HepG2 (cell line): Measurements from ENCODE around the gene TRAPPC12. TPM values are rescaled to one million over a fixed set of nuclear protein-coding genes. Genes with fewer than 3 reads are reported as not detected.
A peak's percentile ranks its signal among the peaks of the same experiment; 100 is the strongest.

ENCODE experiments used
- E2F2 ChIP-seq: sonication (generic); formaldehyde crosslinking; IDR thresholded peaks from 2 replicates; pipeline ENCODE4 v1.4.0; 2020; ENCODE audit warnings: missing genetic modification reagents, borderline replicate concordance
- HBP1 ChIP-seq: IDR thresholded peaks from 2 replicates; pipeline ENCODE4 v1.6.1; 2016; ENCODE audit warnings: low read depth, control low read depth
- HNF1B ChIP-seq: sonication (generic); formaldehyde crosslinking; IDR thresholded peaks from 2 replicates; pipeline ENCODE4 v1.5.1; 2020; ENCODE audit warnings: mild to moderate bottlenecking, moderate library complexity, missing genetic modification reagents
- HNF4G ChIP-seq, 2 experiments: sonication (generic) in 1 of 2; formaldehyde crosslinking in 1 of 2; IDR thresholded peaks; 2 replicates each; pipeline versions ENCODE4 v1.4.0 to v1.6.1; 2011 to 2020; ENCODE audit warnings: borderline replicate concordance in 2 of 2, low read depth in 2 of 2, mild to moderate bottlenecking in 2 of 2, low read length in 1 of 2, missing genetic modification reagents in 1 of 2, moderate library complexity in 1 of 2
- HOXA3 ChIP-seq: sonication (generic); formaldehyde crosslinking; IDR thresholded peaks from 2 replicates; pipeline ENCODE4 v1.5.0; 2020; ENCODE audit warnings: missing genetic modification reagents
- ISL2 ChIP-seq: sonication (generic); formaldehyde crosslinking; IDR thresholded peaks from 2 replicates; pipeline ENCODE4 v1.5.0; 2020; ENCODE audit warnings: missing genetic modification reagents
- KDM5A ChIP-seq: fragments of 200-600 bp; sonication (generic); IDR thresholded peaks from 2 replicates; pipeline ENCODE4 v1.7.0; 2018; ENCODE audit warnings: antibody characterized with exemption, mild to moderate bottlenecking, low read length, borderline replicate concordance
- TARDBP ChIP-seq: sonication (generic); formaldehyde crosslinking; IDR thresholded peaks from 2 replicates; pipeline ENCODE4 v1.8.0; 2022; ENCODE audit warnings: mild to moderate bottlenecking, missing genetic modification reagents
- TMF1 ChIP-seq: sonication (generic); formaldehyde crosslinking; IDR thresholded peaks from 2 replicates; pipeline ENCODE4 v1.8.1; 2022; ENCODE audit warnings: low read depth, missing genetic modification reagents
- WIZ ChIP-seq: sonication (generic); formaldehyde crosslinking; IDR thresholded peaks from 2 replicates; pipeline ENCODE4 v1.5.1; 2020; ENCODE audit warnings: mild to moderate bottlenecking, missing genetic modification reagents
- ZNF253 ChIP-seq: sonication (generic); formaldehyde crosslinking; IDR thresholded peaks from 2 replicates; pipeline ENCODE4 v1.8.0; 2022; ENCODE audit warnings: mild to moderate bottlenecking, missing genetic modification reagents, borderline replicate concordance
- ZNF331 ChIP-seq: sonication (generic); formaldehyde crosslinking; IDR thresholded peaks from 2 replicates; pipeline ENCODE4 v1.4.0; 2020; ENCODE audit warnings: missing genetic modification reagents
- ZNF558 ChIP-seq: sonication (generic); formaldehyde crosslinking; IDR thresholded peaks from 2 replicates; pipeline ENCODE4 v1.9.0; 2022; ENCODE audit warnings: mild to moderate bottlenecking, missing genetic modification reagents, borderline replicate concordance
- ZNF644 ChIP-seq: IDR thresholded peaks from 2 replicates; pipeline ENCODE4 v1.6.1; 2016; ENCODE audit warnings: low read depth
- ZNF782 ChIP-seq: sonication (generic); formaldehyde crosslinking; IDR thresholded peaks from 2 replicates; pipeline ENCODE4 v1.4.0; 2020; ENCODE audit warnings: missing genetic modification reagents, mild to moderate bottlenecking, borderline replicate concordance
- ZNF883 ChIP-seq: sonication (generic); formaldehyde crosslinking; IDR thresholded peaks from 2 replicates; pipeline ENCODE4 v1.5.1; 2020; ENCODE audit warnings: mild to moderate bottlenecking, missing genetic modification reagents; ENCODE audit errors: not compliant biosample characterization
- polyA plus RNA-seq, 8 experiments: library from polyadenylated mRNA; depleted of rRNA in 3 of 8; stranded (reverse) in 7 of 8; unstranded in 1 of 8; fragments of >200 nt; fragmentation: Illumina TruSeq in 4 of 8; extraction: Trizol in 4 of 8; gene quantifications; 2 replicates each; pipeline versions ENCODE4 v1.2.1 to v1.2.3, GENCODE V29; 2011 to 2016; ENCODE audit warnings: low read depth in 4 of 8, missing spikeins in 1 of 8, mixed read lengths in 1 of 8; ENCODE audit not compliant: insufficient read depth in 1 of 8
- total RNA-seq, 5 experiments: library from RNA; depleted of rRNA; stranded (reverse); fragments of >200 nt; fragmentation: Illumina TruSeq; extraction: Trizol; gene quantifications; 2 replicates each; pipeline ENCODE4 v1.2.3, GENCODE V29; 2016; ENCODE audit warnings: low read depth in 1 of 5
- TF ChIP-seq, protein P1 (sequence below): sonication (generic); formaldehyde crosslinking; IDR thresholded peaks from 2 replicates; pipeline ENCODE4 v1.9.0; 2021; ENCODE audit warnings: missing genetic modification reagents, mild to moderate bottlenecking, borderline replicate concordance
- TF ChIP-seq, protein P2 (sequence below): sonication (generic); formaldehyde crosslinking; IDR thresholded peaks from 2 replicates; pipeline ENCODE4 v1.5.0; 2020; ENCODE audit warnings: missing genetic modification reagents, mild to moderate bottlenecking, borderline replicate concordance

The TRAPPC12 gene
- total and polyA plus RNA-seq, 2 of the 13 experiments (the other 11 are each of a cell fraction or from before 2014, with no cell fraction given): 46.4 to 97.7 TPM

DNA sequence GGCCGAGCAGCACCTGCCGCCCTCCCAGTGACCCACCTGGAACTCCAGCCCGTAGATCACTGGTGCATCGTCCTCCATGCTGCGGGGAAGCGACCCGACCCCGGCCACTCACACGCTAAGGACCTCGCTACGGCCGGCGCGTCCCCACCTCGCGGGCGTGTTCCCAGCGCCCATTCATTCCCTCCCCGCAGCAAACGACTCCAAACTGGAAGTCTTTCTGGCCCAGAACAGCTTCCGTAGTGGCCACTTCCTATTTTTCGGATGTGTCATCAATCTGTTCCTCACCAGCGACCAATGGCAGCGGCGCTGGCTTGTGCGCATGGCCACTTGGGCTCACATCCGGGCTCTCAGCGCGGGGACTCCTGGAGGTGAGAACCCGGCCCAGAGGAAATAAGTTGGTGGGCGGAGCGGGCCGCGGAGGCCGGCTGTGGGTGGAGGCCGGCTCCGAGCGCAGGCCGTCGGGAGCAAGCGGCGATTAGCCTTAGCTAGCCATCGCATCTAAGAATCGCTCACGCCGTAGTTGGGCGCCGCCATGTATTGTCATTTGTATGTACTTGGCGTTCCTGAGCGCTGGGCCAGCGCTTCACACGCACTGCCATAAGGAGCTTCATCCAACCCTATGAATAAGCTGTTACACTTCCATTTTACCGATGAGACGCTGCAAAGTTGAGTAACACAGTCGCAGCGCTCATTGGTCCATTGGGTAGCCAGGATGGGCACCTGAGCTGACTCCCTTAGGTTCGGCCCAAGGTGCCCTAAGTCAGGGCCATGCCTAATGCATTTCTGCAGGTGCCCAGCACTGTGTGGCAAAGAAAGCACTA is 1.7 kb upstream of the TRAPPC12 start, which contains the start of gene EIPR1 (continued):
- TF ChIP-seq, protein P1, sequence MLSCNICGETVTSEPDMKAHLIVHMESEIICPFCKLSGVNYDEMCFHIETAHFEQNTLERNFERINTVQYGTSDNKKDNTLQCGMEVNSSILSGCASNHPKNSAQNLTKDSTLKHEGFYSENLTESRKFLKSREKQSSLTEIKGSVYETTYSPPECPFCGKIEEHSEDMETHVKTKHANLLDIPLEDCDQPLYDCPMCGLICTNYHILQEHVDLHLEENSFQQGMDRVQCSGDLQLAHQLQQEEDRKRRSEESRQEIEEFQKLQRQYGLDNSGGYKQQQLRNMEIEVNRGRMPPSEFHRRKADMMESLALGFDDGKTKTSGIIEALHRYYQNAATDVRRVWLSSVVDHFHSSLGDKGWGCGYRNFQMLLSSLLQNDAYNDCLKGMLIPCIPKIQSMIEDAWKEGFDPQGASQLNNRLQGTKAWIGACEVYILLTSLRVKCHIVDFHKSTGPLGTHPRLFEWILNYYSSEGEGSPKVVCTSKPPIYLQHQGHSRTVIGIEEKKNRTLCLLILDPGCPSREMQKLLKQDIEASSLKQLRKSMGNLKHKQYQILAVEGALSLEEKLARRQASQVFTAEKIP (CRISPR knock-in tag): no peak
- TF ChIP-seq E2F2 (CRISPR knock-in tag) (no peak), ZNF331 (CRISPR knock-in tag) (peak; percentile 91), WIZ (CRISPR knock-in tag) (no peak; the same call in 1 of the 2 replicates), TMF1 (CRISPR knock-in tag) (peak; percentile 76), HBP1 (CRISPR knock-in tag) (peak; percentile 100), HNF1B (peak; percentile 86; the same call in 1 of the 2 replicates), HNF4G (IDR thresholded peaks at IDR 0.05; ENCODE audit: borderline replicate concordance, low read depth, low read length) (no peak), HNF4G (CRISPR knock-in tag; IDR thresholded peaks at IDR 0.05; ENCODE audit: borderline replicate concordance, low read depth) (peak; percentile 79), ZNF558 (CRISPR knock-in tag) (peak; percentile 53; the same call in 1 of the 2 replicates), ZNF782 (peak; percentile 78; the same call in 1 of the 2 replicates), TARDBP (peak; percentile 97), ZNF883 (CRISPR knock-in tag) (peak; percentile 75), ZNF644 (no peak; the same call in 1 of the 2 replicates), ZNF253 (peak; percentile 83; the same call in 1 of the 2 replicates), ISL2 (no peak; the same call in 1 of the 2 replicates), HOXA3 (CRISPR knock-in tag) (peak; percentile 90), KDM5A (peak; percentile 96)
- TF ChIP-seq, protein P2, sequence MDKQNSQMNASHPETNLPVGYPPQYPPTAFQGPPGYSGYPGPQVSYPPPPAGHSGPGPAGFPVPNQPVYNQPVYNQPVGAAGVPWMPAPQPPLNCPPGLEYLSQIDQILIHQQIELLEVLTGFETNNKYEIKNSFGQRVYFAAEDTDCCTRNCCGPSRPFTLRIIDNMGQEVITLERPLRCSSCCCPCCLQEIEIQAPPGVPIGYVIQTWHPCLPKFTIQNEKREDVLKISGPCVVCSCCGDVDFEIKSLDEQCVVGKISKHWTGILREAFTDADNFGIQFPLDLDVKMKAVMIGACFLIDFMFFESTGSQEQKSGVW (CRISPR knock-in tag): no peak
